ENCODE measurements around the gene GPR22.

The GPR22 gene

DNA sequence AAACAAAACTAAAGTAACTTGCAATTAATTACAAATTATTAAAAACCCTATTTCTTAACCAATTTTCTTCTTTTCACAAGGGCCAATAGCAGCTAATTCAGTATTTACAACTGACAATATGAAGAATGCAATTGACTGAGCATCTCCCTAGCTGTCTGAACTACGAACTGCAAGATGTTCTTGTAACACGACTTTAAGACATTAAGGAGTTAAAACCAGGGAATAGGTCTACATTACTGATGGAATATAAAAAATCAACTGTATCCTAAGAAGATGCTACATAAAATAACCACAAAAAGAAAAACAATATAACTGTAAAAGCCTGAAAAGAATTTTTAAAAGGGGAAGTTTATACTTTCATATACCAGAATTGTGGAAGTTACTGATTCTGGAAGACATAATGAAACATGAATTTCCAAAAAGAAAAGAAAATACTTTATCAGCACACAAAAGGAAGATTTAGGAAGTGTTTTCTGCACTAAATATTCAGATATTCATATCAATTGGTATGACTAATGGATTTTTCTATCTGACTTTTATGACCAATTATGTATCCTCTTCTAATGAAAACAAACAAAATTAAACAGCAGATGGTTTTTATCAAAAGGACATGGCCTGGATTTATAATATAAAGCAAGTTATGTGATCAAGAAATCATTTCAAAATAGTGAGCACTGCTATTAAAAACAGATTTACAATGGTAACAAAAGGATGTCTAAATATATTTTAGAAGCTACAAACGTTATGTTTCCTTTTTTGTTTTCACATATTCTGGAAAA, 1.6 kb downstream of the GPR22 start:
- ChIA-PET POLR2A (no interaction called here), CTCF (no interaction called here)
- no peak for DNase-seq (ENCODE audit: extremely low spot score)
- TF ChIP-seq, protein P1, sequence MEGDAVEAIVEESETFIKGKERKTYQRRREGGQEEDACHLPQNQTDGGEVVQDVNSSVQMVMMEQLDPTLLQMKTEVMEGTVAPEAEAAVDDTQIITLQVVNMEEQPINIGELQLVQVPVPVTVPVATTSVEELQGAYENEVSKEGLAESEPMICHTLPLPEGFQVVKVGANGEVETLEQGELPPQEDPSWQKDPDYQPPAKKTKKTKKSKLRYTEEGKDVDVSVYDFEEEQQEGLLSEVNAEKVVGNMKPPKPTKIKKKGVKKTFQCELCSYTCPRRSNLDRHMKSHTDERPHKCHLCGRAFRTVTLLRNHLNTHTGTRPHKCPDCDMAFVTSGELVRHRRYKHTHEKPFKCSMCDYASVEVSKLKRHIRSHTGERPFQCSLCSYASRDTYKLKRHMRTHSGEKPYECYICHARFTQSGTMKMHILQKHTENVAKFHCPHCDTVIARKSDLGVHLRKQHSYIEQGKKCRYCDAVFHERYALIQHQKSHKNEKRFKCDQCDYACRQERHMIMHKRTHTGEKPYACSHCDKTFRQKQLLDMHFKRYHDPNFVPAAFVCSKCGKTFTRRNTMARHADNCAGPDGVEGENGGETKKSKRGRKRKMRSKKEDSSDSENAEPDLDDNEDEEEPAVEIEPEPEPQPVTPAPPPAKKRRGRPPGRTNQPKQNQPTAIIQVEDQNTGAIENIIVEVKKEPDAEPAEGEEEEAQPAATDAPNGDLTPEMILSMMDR (IDR thresholded peaks at IDR 0.05; ENCODE audit: control extremely low read depth, extremely low read depth, low read depth, missing control alignments): no peak

DNA sequence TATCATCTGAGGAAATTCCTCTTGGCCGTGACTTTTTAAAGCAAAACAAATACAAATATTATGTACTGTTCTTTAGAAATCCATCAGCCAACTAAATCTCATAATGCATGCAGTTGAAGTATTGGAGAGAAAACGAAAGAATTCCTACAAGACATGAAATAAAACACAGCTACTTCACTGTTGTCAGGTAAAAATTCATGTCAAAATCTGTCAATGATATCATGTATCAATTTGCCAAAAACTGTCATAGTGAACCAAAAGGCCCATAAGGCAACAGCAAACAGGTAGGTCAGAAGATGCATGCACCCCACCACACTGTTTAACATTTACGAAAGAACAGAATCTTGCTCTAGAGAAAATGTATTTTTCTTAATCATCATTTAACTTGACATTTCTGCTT, 2.3 kb downstream of the GPR22 start:
- POLR2A ChIA-PET: no interaction called here
- DNase-seq (ENCODE audit: extremely low spot score): no peak
- CTCF ChIA-PET: interaction anchor here (0.9 kb wide), 1 partner anchor 12 kb away, joined by 3 read pairs; no protein-coding TSS in a partner anchor
- TF ChIP-seq, protein P1 (IDR thresholded peaks at IDR 0.05; ENCODE audit: control extremely low read depth, extremely low read depth, low read depth, missing control alignments): no peak

DNA sequence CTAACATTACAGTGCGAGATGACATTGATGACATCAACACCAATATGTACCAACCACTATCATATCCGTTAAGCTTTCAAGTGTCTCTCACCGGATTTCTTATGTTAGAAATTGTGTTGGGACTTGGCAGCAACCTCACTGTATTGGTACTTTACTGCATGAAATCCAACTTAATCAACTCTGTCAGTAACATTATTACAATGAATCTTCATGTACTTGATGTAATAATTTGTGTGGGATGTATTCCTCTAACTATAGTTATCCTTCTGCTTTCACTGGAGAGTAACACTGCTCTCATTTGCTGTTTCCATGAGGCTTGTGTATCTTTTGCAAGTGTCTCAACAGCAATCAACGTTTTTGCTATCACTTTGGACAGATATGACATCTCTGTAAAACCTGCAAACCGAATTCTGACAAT, 4.3 kb downstream of the GPR22 start:
- no peak for DNase-seq (ENCODE audit: extremely low spot score)
- TF ChIP-seq, protein P1 (IDR thresholded peaks at IDR 0.05; ENCODE audit: control extremely low read depth, extremely low read depth, low read depth, missing control alignments): no peak
- ChIA-PET POLR2A (no interaction called here), CTCF (interaction anchor here (1.3 to 1.7 kb wide), 3 partner anchors 10 to 19 kb away, joined by 3 to 6 read pairs (median 4); no protein-coding TSS in a partner anchor)

DNA sequence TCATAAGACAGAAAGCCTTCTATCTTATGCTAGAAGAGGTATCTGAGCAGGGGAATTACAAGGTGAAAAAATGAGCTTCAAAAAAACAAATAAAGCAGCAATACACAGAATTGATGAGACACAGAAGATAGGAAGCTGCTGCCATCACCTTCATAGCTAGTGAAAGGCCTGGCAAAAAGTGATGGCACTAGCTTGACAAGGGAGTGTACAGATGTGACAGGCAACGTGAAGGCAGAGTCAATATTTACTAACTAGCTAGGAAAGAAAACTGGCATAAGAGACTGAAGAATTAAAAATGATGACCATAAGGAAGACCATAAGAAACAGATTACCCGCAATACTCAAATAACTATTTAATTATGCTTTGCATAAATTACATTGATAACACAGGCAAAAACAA, 9.4 kb downstream of the GPR22 start:
- CTCF ChIA-PET: interaction anchor here (1.5 kb wide), 1 partner anchor 10 kb away, joined by 4 read pairs; the partner anchor contains the start of gene GPR22
- no peak for DNase-seq (ENCODE audit: extremely low spot score)
- POLR2A ChIA-PET: no interaction called here
- TF ChIP-seq, protein P1 (IDR thresholded peaks at IDR 0.05; ENCODE audit: control extremely low read depth, extremely low read depth, low read depth, missing control alignments): no peak

DNA sequence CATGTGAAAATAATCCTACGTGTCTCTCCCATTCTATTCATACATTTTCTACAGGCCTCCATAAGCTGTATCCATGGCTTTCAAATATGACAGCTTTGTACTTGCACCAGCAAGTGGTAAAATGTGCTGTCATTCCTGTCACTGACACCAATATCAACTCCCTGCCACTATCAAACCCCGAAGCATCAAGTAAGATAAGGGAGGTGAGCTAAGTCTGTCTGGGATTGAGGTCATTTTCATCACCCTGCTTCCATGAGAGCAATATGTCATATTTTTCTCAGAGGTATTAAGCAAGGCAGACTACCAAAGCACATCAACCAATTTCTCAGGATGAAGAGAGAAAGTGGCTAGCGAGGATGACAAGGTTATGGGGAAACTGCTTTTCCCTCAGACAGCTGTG, 11.1 kb downstream of the GPR22 start:
- ChIA-PET CTCF (interaction anchor here (1.1 to 2.1 kb wide), 2 partner anchors 14 to 17 kb away, joined by 5 to 8 read pairs; no protein-coding TSS in a partner anchor), POLR2A (no interaction called here)

DNA sequence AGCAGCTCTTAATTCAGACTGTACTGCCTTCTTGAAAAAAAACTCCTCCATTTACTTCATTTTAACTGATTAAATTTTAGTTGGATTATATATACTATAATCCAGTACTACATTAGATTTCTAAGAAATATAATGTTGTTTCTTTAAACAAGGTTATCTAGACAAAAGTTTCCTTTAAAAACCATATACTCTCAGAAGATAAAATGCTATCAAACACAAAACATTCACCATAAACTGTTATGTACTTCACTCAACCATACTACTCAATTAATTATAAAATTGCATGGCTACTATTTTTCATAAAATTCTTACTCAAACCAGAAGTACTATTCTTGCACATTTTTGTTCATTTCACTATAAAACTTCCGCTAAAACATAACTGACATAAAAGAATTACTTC, 12.7 kb downstream of the GPR22 start:
- DNase-seq (ENCODE audit: extremely low spot score): no peak
- ChIA-PET POLR2A (no interaction called here), CTCF (interaction anchor here (1.2 kb wide), 1 partner anchor 10 kb away, joined by 3 read pairs; no protein-coding TSS in a partner anchor)
- TF ChIP-seq, protein P1 (IDR thresholded peaks at IDR 0.05; ENCODE audit: control extremely low read depth, extremely low read depth, low read depth, missing control alignments): no peak

More for the DNA sequence above, 11.1 kb downstream of the GPR22 start:
- TF ChIP-seq, protein P1 (IDR thresholded peaks at IDR 0.05; ENCODE audit: control extremely low read depth, extremely low read depth, low read depth, missing control alignments): no peak
- no peak for DNase-seq (ENCODE audit: extremely low spot score)

Measured in GM10248 (cell line).